Breast epithelium (tissue), 4 donors: ENCODE results near the gene MUC2. TPM values are rescaled to one million over a fixed set of nuclear protein-coding genes. Genes with fewer than 3 reads are reported as not detected.

Experiments
- DNase-seq, 2 donors: peaks; one replicate each; pipeline ENCODE4 v3.0.0-alpha.2; 2019; ENCODE audit warnings: low spot score in 2 of 2
- H3K27ac ChIP-seq, 2 donors: fragments of 200-600 bp; sonication (generic) in 1 of 2; one replicate each; pipeline ENCODE4 v1.5.1; 2016 to 2019; ENCODE audit warnings: mild to moderate bottlenecking in 1 of 2
- H3K27me3 ChIP-seq, 2 donors: fragments of 200-600 bp; sonication (generic) in 1 of 2; one replicate each; pipeline versions ENCODE4 v1.5.1 to v1.6.0; 2017 to 2019; ENCODE audit warnings: control low read depth in 1 of 2, mild to moderate bottlenecking in 1 of 2
- H3K36me3 ChIP-seq: fragments of 200-600 bp; one replicate; pipeline ENCODE4 v1.5.1; 2019
- H3K4me1 ChIP-seq, 2 donors: fragments of 200-600 bp; sonication (generic); one replicate each; pipeline ENCODE4 v1.5.1; 2016 to 2019; ENCODE audit warnings: control low read depth in 1 of 2
- H3K4me3 ChIP-seq, 3 donors: fragments of 200-600 bp; sonication (generic); 1 replicate in 2 of 3; 2 replicates in 1 of 3; pipeline ENCODE4 v1.5.1; 2016 to 2019; ENCODE audit warnings: mild to moderate bottlenecking in 3 of 3, moderate library complexity in 2 of 3
- H3K9me3 ChIP-seq, 2 donors: fragments of 200-600 bp; sonication (generic) in 1 of 2; one replicate each; pipeline ENCODE4 v1.5.1; 2016 to 2019; ENCODE audit warnings: control low read depth in 1 of 2
- POLR2A ChIP-seq: fragments of 450-650 bp; IDR thresholded peaks from one replicate; pipeline ENCODE4 v1.6.1; 2016; ENCODE audit warnings: antibody characterized with exemption, mild to moderate bottlenecking, moderate library complexity
- POLR2AphosphoS5 ChIP-seq, 3 donors: sonication (generic); formaldehyde crosslinking; IDR thresholded peaks; one replicate each; pipeline ENCODE4 v1.6.1; 2017; ENCODE audit warnings: antibody characterized with exemption in 3 of 3
- intact Hi-C: fragments of 100-400 bp; cut with DNase I; formaldehyde crosslinking; loops from one replicate; pipeline ENCODE4 v1.15.1; 2023; ENCODE audit warnings: low total_unique reads
- total RNA-seq, 3 donors: library from RNA; depleted of rRNA; stranded (reverse); fragments of >200 nt; gene quantifications; one replicate each; pipeline ENCODE4 v1.1.0, GENCODE V29; 2016
- TF ChIP-seq, protein P1 (sequence below), 3 donors: fragments of 450-650 bp; IDR thresholded peaks; one replicate each; pipeline ENCODE4 v1.5.1; 2016 to 2017; ENCODE audit warnings: antibody characterized with exemption in 3 of 3, mild to moderate bottlenecking in 3 of 3, moderate library complexity in 3 of 3

MUC2 gene
- total RNA-seq, 3 donors from 2014 or later, result 0.66 TPM; not detected in 2

GRCh38 chr11:1107316-1108245, 32.9 kb downstream of the MUC2 start:
- H3K36me3 ChIP-seq, result no peaks in the 10 kb centered on the region
- H3K4me1 ChIP-seq, result no peaks in the 10 kb centered on the region
- no peaks in the 10 kb centered on the region for H3K9me3 ChIP-seq
- no peak for DNase-seq
- TF ChIP-seq POLR2AphosphoS5 (IDR thresholded peaks at IDR 0.05), result no peak
- no peak for TF ChIP-seq POLR2A
- TF ChIP-seq, protein P1, sequence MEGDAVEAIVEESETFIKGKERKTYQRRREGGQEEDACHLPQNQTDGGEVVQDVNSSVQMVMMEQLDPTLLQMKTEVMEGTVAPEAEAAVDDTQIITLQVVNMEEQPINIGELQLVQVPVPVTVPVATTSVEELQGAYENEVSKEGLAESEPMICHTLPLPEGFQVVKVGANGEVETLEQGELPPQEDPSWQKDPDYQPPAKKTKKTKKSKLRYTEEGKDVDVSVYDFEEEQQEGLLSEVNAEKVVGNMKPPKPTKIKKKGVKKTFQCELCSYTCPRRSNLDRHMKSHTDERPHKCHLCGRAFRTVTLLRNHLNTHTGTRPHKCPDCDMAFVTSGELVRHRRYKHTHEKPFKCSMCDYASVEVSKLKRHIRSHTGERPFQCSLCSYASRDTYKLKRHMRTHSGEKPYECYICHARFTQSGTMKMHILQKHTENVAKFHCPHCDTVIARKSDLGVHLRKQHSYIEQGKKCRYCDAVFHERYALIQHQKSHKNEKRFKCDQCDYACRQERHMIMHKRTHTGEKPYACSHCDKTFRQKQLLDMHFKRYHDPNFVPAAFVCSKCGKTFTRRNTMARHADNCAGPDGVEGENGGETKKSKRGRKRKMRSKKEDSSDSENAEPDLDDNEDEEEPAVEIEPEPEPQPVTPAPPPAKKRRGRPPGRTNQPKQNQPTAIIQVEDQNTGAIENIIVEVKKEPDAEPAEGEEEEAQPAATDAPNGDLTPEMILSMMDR (IDR thresholded peaks at IDR 0.05), result no peak
- H3K27ac ChIP-seq, result no peak overlapping the region
- intact Hi-C loops, result no loop called here
- H3K27me3 ChIP-seq, result peaks cover 0 to 31% of the 10 kb centered on the region in 2 donors
- H3K4me3 ChIP-seq, result no peak overlapping the region

DNA sequence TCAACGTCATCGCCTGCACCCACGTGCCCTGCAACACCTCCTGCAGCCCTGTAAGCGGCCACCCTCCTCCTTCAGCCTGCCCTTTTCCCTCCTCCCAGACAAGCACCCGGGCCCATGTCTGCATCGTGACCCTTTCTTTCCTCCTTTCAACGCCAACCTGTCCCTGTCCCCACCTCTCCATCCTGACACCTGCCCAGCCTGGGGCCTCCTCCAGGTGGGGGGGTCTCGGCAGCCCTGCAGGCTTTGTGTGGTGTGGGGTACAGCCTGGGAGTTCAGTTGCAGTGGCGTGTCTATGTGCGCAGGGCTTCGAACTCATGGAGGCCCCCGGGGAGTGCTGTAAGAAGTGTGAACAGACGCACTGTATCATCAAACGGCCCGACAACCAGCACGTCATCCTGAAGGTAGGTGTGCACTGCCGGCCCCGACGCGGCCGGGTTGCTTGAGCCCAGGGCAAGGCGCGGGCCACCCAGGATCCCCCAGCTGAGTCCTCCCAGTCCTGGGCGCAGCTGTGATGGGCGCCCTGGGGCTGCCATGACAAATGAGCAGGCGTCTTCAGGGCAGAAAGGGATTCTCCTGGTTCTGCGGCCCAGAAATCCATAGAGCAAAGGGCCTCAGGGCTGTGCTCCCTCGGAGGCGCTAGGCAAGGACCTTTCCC, 33.7 kb downstream of the MUC2 start:
- H3K4me1 ChIP-seq, result no peaks in the 10 kb centered on the region
- H3K9me3 ChIP-seq, result no peaks in the 10 kb centered on the region
- DNase-seq, result no peak
- H3K27ac ChIP-seq, result no peak overlapping the region
- TF ChIP-seq, protein P1 (IDR thresholded peaks at IDR 0.05), result no peak
- TF ChIP-seq POLR2A, result no peak
- no peak for TF ChIP-seq POLR2AphosphoS5 (IDR thresholded peaks at IDR 0.05)
- intact Hi-C loops, result no loop called here
- H3K36me3 ChIP-seq, result no peaks in the 10 kb centered on the region
- H3K4me3 ChIP-seq, result no peak overlapping the region
- peaks cover 0 to 31% of the 10 kb centered on the region in 2 donors for H3K27me3 ChIP-seq

- intact Hi-C loops, result no loop called here
- no peaks in the 10 kb centered on the region for H3K4me1 ChIP-seq
- H3K9me3 ChIP-seq, result no peaks in the 10 kb centered on the region
- H3K27ac ChIP-seq, result no peak overlapping the region
- peaks cover 0 to 31% of the 10 kb centered on the region in 2 donors for H3K27me3 ChIP-seq
- no peak for DNase-seq
- no peaks in the 10 kb centered on the region for H3K36me3 ChIP-seq
- TF ChIP-seq, protein P1 (IDR thresholded peaks at IDR 0.05), result no peak
- no peak for TF ChIP-seq POLR2AphosphoS5 (IDR thresholded peaks at IDR 0.05)
- H3K4me3 ChIP-seq, result no peak overlapping the region
Observed at GRCh38 chr11:1109101-1109917, 34.6 kb downstream of the MUC2 start.

DNA sequence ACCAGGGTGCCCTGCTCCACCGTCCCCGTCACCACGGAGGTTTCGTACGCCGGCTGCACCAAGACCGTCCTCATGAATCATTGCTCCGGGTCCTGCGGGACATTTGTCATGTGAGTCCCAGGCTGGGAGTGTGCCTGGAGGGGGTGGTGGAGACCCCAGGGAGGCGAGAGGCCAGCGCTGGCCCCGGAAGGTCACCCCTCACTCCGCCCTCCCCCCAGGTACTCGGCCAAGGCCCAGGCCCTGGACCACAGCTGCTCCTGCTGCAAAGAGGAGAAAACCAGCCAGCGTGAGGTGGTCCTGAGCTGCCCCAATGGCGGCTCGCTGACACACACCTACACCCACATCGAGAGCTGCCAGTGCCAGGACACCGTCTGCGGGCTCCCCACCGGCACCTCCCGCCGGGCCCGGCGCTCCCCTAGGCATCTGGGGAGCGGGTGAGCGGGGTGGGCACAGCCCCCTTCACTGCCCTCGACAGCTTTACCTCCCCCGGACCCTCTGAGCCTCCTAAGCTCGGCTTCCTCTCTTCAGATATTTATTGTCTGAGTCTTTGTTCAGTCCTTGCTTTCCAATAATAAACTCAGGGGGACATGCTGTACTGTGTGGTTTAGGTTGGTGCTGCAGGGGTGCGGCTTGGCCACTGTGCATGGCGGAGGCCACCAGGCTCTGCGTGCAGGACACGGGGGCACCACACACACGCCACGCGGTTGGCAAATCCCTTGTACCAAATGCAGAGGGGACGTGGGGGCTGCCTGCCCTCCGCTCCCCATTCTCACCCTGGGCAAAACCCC, 35.4 kb downstream of the MUC2 start:
- intact Hi-C loops, result no loop called here
- DNase-seq, result no peak
- Histone ChIP-seq H3K27me3 (peaks cover 0 to 31% of the 10 kb centered on the region in 2 donors), H3K4me3 (no peak overlapping the region), H3K4me1 (no peaks in the 10 kb centered on the region), H3K36me3 (no peaks in the 10 kb centered on the region), H3K9me3 (no peaks in the 10 kb centered on the region), H3K27ac (no peak overlapping the region)
- TF ChIP-seq POLR2A (no peak), POLR2AphosphoS5 (IDR thresholded peaks at IDR 0.05) (no peak)
- TF ChIP-seq, protein P1 (IDR thresholded peaks at IDR 0.05), result no peak
